GM19025 (cell line): ENCODE results near the gene DNMT1.

ENCODE experiments used
- ATAC-seq: cut with Tn5 transposase; IDR thresholded peaks from one replicate; pipeline ENCODE4 v1.9.1; 2021; ENCODE audit warnings: mild to moderate bottlenecking, low read depth, moderate library complexity; ENCODE audit not compliant: unreplicated experiment

Gene DNMT1

DNA sequence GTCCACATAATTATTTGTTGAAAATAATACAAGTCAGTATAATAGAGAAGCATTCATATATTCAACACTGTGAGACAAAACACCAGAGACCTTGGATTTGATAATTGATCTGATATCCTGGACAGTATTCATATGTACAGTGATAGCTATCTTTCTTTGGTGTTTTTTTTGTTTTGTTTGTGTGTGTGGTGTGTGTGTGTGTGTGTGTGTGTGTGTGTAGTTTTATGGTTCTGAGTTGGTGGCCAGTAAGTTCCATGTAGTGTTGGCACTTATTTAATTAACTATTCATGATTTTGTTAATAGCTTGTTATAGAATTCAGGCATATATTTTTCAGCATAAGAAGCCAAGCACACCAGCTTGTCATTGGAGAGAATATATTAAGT, 90.6 kb downstream of the DNMT1 start:
- no peak for ATAC-seq

DNA sequence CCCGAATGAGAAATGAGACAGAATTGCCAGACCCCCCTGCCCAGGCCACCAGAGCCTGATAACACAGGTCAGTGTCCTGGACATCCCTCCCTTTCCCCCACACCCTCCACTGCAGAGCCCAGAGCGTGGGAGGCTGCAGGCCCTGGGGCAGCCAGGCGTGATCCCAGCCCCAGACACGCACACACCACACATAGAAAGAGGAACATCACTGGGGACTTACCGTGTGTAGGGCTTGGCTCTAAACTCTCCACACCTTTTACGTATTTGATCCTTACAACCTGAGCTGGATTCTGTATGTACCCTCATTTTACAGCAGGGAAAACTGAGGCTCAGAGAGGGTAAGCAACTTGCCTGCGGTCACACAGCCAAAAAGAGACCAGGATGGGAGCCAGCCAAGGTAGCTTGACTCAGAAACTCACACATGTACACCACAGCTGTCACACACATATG, 91.9 kb downstream of the DNMT1 start:
- ATAC-seq: no peak

DNA sequence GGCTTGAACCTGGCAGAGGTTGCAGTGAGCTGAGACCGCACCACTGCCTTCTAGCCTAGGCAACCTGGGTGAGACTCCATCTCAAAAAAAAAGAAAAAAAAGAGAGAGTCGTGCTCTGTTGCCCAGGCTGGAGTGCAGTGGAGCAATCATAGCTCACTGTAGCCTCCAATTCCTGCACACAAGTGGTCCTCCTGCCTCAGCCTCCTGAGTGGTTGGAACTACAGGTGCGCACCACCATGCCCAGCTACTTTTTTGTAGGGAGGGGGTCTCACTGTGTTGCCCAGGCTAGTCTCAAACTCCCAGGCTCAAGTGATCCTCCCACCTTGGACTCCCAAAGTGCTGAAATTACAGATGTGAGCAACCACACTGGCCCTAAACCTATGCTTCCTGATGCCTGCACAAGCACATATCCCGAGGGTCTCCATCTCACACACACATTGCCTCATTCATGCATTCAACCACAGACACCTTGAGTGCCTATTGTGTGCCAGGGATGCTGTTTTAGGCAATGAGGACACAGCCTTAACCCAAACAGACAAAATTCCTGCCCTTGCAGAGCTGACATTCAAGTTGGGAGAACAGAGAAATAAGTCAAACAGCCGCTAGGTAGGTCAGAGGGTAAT, 94.5 kb downstream of the DNMT1 start:
- ATAC-seq: no peak

DNA sequence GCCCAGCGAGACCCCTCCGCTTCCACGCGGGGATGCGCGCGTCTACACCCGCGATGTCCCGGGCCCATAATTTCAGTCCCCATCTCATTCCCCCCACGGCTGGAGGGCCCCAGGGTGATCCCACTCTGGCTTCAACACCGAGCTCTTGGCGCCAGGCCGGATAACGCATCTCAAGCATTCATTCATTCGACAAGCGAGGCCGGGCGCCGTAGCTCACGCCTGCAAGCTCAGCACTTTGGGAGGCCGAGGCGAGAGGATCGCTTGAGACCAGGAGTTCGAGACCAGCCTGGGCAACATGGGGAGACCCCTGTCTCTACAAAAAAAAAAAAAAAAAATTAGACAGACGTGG, 98.2 kb downstream of the DNMT1 start:
- no peak for ATAC-seq

DNA sequence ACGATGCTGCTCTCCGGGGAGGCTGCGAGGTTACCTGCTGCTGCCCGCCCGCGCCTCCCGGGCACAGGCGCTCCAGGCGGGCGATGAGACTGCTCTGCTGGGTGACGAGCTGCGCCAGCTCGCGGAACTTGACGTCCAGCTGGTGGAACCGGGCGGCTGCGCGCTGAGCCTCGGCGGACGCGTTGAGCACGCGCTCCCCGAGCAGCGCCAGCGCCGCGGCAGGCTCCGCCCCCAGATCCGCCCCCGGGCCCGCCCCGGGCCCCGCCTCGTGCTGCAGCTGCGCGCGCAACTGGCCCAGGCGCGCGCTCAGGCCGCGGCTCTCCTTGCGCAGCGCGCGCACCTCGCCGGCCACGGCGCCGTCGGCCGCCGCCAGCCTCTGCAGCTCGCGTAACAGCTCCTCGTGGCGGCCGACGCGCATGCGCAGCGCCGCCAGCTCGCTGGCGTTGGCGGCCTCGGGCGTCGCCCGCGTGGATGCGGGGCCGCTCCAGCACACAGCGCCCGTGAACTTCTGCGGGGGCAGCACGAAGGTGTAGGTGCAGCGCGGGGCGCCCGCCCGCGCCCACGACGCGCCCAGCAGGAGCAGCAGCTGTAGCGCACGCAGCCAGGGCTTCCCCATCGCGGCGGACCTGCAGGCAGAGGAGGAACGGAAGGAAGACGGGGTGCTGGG, 98.7 kb downstream of the DNMT1 start:
- ATAC-seq: peak; percentile 83

DNA sequence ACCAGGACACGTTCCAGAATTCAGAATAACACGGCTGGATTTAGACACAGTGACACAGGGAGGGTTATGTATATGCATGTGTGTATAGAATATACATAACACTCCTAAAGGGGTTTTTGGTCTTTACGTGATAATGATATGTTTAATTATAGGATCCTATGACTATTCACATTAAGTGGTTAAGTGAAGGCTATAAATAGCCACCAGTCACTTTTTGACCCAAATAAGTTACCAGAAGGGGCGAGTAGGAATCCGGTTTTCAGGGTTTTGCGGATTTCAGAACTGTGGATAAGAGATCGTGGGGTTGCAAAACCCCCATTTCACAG, 99.2 kb downstream of the DNMT1 start:
- no peak for ATAC-seq

DNA sequence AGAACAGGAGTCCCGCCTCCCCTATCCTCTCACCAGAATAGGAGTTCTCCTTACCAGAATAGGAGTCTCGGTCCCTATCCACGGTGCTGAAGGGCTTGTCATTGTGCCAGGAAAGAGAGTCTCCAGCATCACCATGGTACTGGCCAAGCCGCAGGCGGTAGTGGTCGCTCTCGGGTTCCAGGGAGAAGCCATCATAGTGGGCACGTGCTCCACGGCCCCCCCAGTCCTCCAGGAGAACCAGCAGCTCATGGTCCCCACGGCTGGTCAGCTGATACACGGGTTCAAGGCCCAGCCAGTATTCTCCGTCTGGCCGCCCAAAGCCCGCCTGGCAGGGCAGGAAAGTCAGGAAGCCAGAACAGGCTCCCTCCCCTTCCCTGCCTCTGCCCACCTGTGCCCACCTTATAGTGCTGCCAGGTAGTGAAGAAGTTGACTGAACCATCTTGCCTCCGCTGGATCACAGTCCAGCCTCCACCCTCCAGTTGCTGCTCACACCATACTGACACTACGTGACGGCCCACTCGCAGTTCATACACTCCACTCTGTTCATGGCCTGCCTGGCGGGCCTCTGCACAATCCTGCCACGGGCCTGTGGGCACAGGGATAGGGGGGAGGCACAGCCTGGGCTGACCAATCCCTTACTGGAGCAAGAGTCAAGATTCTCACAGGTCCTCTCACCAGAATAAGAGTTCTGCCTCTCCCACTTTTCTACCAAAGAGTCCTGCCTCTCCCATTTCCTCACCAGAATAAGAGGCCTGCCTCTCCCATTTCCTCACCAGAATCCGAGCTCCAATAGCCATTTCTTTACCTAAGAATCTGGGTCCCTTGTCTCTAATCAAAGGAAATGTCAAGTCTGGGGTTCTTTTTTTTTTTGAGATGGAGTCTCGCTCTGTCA, 101.2 kb downstream of the DNMT1 start:
- ATAC-seq: no peak

DNA sequence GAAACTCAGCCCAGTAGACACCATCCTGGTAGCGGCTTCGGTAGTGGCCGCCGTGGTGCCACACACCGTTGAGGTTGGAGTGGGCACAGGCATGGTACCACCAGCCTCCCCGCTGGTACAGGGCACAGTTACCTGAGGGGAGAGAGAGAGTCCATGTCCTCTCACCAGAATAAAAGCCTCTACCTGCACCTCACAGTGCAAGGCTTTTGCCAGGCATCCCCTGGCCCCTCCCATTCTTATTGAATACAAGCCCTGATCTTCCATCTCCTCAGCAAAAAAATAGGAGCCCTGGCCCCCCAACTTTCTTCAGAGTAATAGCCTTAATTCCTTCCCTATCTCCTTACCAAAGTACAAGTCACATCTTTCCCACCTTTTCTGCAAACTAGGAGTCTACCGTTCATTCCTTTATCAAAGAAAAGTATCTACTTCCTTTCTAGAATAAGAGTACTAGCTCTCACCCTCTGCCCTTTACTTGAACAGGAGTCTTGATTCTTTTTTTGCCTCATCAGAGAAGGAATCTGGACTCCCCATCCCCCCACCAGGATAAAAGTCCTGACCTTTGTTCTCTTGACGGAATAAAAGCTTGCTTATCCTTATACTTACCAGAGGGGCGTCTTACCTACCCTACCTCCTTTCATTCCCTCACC, 102.0 kb downstream of the DNMT1 start:
- ATAC-seq: no peak

DNA sequence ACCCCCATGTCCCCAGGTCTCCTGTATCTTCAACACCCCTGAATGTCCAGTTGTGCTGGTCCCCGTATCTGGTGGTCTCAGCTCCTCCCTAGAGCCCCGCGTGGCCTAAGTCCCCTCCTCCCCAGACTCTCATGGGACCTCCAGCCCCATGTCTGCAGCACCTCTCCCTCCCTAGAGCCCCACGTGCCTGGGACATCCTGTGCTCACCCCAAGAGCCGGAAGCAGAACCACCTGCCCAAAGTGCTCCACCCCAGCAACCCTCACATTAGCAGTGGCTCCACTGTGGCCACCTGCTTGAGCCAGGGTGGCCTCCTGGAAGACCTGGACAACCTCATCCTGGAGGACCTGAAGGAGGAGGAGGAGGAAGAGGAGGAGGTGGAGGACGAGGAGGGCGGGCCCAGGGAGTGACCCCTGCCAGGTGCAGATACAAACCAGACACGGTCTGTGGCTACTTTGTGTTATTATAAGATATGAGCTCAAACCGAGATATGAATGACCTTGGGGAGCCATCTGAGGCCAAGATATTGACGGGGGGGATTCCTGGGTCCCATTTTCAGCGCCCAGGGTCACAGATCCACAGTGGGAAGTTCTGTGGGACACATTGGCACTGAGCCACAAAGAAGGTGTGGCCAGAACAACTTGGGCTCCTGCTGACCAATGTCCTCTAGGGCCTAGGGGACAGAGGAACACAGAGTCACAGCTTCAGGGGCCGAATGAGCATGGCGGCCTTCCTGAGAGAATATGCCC, 102.7 kb downstream of the DNMT1 start:
- no peak for ATAC-seq

DNA sequence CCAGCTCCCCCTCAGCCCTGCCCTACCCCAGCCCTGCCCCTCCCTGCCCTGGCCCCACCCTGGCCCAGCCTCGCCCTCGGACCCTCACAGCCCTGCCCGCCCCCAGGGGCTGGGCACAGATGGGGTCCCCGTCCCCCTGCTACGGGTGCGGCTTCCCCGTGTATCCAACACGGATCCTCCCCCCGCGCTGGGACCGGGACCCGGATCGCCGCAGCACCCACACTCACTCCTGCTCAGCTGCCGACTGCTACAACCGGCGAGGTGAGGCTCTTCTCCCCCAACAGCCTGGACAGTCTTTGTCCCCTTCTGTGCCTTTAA, 103.4 kb downstream of the DNMT1 start:
- no peak for ATAC-seq

DNA sequence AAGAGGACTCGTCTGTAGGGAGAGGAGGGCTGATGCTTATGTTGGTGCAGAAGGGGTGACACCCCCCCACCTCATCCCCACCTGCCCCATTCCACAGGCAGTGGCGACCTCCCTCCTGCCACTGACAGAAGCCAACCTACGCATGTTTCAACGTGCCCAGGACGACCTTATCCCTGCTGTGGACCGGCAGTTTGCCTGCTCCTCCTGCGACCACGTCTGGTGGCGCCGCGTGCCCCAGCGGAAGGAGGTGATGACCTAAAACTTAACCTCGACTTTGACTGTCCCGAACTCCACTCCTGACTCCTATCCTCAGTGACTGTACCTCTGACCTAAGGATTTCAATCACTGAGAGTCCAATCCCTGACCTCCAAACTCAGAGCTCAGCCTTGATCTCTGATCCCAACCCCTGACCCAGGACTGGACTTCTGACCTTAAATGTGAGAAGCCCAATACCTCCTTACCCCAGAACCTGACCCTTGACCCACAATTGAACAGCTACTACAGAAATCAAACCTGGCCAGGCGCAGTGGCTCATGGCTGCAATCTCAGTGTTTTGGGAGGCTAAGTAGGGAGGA, 104.9 kb downstream of the DNMT1 start:
- no peak for ATAC-seq

DNA sequence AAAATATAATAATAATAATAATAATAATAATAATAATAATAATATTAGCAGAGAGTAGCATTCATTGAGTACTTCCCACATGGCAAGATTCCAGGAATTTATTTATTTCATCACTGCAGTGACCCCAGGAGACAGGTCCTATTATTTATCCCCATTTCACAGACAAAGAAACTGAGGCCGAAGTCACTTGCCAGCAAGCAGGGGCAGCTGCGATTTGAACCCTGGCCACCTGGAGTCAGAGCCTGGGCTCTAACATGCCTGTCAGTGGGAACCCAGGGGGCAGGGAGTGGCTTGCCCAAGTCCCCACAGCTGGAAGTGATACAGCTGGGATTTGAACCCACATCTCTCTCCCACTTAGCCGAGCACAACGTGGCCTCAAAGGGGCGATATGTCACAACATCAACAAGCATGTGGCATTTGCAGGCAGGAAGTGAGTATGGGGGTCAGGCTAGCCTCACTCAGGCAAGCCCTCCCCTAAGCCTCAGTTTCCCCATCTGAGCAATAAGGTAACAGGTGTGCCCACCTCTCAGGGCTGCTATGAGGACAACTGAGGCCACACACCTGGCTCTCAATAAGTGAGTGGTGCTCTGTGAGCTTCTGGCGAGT, 105.7 kb downstream of the DNMT1 start:
- ATAC-seq: no peak

DNA sequence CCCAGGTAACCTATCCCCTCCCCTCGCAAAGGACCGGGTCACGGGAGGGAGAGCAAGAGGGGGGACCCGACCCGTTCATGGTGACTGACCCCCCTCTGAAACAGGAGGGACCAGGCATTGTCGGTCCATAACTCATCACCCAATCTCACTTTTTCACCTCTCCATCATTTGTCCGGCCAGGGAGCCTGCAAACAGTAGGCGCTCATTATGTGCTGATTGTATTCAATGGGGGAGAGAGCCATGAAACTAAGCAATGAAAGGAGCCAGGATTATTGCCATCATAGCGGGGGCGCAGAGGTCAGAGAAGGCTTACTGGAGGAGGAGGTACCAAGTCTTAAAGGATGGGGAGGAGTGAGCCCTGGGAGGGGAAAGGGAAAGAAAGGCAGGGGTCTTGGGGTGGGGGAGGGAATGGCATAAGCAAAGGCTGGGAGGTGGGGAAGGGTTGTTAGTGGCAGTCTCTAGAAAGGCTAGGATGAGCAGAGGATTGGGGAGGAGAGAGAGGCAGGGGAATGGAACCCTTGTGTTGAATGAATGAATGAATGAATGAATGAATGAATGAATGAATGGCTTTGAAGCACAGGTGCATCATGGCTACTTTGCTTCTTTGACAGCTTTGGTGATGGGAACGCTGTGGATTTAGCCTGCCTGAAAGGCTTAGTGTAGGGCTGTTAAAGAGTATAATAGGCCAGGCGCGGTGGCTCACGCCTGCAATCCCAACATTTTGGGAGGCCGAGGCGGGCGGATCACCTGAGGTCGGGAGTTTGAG, 107.3 kb downstream of the DNMT1 start:
- ATAC-seq: no peak

DNA sequence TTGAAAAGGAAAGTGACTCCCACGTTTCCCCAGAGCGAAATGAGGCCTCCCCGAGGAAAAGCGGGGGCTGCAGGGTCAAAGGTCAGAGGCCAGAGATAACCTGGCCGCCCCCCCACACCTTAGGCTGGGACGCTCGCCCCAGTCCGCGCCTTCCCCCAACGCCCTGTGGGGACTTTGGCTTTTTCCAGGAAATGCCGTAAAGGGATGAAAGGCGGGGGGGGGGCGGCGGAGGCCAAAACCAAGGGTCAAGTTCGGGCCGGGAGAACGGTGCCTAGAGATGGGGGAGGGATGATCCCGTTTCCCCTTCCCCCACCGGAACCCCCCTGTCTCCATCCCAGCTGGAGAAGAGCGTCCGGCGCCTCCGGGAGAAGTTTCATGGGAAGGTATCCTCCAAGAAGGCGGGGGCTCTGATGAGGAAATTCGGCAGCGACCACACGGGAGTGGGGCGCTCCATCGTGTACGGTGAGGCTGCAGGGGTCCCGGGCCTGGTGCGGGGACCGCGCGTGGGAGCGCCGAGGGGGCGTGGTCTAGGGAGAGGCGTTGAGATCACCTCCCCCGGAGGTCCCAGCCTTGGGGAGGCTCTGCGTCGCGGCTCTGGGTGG, 108.1 kb downstream of the DNMT1 start:
- no peak for ATAC-seq

DNA sequence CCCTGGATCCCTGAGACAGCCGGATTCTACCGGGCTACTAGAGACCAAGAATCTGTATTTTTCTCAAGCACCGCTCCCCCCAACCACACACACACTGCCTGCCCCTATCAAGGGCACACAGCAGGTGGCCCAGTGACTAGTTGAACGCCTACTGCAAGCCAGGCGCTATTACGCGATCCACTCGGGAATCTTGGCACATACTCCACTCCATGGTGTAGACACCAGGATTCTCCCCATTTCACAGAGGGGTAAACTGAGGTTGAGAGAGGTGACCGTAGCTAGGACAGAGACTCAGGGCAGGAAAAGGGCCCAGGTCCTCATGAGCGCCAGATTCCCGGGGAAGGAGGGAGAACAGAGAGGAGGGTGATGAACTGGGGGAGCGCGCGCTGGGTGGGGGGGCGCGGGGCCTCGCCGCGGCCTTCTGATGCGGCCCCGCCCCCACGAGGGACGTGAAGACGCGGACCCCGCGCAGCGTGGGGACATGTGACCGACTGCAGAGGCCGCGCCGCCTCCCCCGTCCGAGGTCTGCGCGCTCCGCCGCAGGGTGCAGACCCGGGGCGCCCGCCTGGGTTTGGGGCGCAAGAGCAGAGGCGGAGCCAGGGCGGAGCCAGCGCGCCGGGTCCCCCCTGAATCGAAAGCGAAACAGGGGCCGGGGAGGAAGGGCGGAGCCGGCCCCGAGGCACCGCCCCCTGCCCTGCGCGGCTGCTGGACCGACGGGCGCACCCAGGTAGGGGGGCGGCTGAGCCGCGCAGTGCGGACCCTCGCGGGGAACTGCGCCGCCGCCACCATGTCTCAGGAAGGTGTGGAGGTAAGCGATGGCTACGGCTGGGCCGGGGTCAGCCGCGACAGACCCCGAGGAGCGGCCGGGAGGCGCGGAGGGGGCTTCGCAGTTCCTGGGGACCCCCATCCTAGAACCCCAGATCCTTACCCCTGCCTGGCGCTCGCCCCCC, 108.8 kb downstream of the DNMT1 start, which contains the start of gene SHFL:
Gene SHFL, plus strand, starts transcription at position 677 of the 950 bp plus-strand sequence. Its CDS starts 111 bp downstream, at position 788.
- peak; percentile 88 for ATAC-seq

DNA sequence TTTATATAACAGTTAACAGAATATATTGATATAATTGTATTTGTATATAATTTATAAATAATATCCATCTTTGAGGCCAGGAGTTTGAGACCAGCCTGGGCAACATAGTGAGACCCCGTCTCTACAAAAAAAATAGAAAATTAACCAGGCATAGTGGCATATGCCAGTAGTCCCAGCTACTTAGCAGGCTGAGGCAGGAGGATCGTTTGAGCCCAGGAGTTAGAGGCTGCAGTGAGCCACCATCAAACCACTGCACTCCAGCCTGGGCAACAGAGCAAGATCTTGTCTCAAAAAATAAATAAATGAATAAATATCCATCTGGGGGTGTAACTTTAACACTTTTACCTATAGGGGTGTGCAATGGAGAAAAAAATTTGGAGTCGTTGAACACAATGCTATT, 110.0 kb downstream of the DNMT1 start:
- ATAC-seq: no peak

DNA sequence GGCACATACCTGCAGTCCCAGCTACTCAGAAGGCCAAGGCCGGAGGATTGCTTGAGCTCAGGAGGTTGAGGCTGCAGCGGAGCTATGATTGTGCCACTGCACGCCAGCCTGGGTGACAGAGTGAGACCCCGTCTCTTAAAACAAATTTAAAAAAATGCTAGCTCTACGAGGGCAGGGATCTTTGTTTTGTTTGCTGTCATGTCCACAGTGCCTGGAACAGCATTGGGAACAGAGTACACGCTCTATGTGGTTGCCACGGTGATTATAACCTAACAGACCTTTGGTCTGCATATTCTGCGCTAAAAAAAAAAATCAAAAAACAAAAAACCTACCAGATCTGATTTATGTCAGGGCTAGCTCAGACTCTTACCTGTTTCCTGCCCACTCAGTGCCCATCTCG, 110.8 kb downstream of the DNMT1 start:
- no peak for ATAC-seq
